ENCODE data around the gene TECTB.

DNA sequence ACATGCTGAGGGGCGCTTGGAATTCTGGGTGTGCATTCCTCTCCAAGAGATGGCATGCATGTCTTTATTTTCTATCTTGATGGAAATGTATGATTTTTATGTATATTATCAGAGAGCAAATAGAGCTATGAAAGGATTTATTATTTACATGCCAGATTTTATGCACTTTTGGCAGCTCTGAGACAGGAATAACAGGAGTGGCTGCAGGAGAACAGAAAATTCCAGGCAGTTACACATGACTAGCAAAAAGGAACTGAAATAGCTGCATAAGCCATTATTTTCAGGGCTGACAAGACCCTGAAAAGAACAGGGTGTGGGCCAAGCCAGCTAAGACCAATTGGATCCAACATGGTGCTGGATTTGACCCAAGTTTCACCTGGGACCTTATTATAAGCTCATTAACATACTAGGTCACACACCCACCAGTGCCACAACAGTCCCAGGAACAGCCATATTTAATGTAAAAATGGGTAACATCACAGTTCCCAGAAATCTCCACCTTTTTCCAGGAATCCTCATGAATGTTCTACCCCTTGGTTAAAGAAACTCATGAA, 47.5 kb downstream of the TECTB start:
- no peak for TF ChIP-seq EZH2 (IDR thresholded peaks at IDR 0.05)
- TF ChIP-seq, protein P1, sequence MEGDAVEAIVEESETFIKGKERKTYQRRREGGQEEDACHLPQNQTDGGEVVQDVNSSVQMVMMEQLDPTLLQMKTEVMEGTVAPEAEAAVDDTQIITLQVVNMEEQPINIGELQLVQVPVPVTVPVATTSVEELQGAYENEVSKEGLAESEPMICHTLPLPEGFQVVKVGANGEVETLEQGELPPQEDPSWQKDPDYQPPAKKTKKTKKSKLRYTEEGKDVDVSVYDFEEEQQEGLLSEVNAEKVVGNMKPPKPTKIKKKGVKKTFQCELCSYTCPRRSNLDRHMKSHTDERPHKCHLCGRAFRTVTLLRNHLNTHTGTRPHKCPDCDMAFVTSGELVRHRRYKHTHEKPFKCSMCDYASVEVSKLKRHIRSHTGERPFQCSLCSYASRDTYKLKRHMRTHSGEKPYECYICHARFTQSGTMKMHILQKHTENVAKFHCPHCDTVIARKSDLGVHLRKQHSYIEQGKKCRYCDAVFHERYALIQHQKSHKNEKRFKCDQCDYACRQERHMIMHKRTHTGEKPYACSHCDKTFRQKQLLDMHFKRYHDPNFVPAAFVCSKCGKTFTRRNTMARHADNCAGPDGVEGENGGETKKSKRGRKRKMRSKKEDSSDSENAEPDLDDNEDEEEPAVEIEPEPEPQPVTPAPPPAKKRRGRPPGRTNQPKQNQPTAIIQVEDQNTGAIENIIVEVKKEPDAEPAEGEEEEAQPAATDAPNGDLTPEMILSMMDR (IDR thresholded peaks at IDR 0.05 in 2 of 3, conservative IDR thresholded peaks at IDR 0.05 in 1 of 3; ENCODE audit: borderline replicate concordance in 1 of 3, insufficient read depth in 1 of 3, low read depth in 2 of 3, low read length in 2 of 3) = no peak
- no peak for TF ChIP-seq EGR1 (IDR thresholded peaks at IDR 0.05; ENCODE audit: low read depth)
- TF ChIP-seq POLR2AphosphoS5 (IDR thresholded peaks at IDR 0.05; ENCODE audit: low read depth, low read length) = no peak; the same call in 1 of the 2 replicates
- TF ChIP-seq JUND (IDR thresholded peaks at IDR 0.05) = no peak
- TF ChIP-seq, protein P2, sequence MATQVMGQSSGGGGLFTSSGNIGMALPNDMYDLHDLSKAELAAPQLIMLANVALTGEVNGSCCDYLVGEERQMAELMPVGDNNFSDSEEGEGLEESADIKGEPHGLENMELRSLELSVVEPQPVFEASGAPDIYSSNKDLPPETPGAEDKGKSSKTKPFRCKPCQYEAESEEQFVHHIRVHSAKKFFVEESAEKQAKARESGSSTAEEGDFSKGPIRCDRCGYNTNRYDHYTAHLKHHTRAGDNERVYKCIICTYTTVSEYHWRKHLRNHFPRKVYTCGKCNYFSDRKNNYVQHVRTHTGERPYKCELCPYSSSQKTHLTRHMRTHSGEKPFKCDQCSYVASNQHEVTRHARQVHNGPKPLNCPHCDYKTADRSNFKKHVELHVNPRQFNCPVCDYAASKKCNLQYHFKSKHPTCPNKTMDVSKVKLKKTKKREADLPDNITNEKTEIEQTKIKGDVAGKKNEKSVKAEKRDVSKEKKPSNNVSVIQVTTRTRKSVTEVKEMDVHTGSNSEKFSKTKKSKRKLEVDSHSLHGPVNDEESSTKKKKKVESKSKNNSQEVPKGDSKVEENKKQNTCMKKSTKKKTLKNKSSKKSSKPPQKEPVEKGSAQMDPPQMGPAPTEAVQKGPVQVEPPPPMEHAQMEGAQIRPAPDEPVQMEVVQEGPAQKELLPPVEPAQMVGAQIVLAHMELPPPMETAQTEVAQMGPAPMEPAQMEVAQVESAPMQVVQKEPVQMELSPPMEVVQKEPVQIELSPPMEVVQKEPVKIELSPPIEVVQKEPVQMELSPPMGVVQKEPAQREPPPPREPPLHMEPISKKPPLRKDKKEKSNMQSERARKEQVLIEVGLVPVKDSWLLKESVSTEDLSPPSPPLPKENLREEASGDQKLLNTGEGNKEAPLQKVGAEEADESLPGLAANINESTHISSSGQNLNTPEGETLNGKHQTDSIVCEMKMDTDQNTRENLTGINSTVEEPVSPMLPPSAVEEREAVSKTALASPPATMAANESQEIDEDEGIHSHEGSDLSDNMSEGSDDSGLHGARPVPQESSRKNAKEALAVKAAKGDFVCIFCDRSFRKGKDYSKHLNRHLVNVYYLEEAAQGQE (IDR thresholded peaks at IDR 0.05; ENCODE audit: low read depth) = no peak
- no peak for TF ChIP-seq ZFX (IDR thresholded peaks at IDR 0.05)

Data from HCT116 (cell line).